Small intestine (tissue), 4 donors: Measurements from ENCODE around the gene GKAP1. TPM values are rescaled to one million over a fixed set of nuclear protein-coding genes. Genes with fewer than 3 reads are reported as not detected.

ENCODE experiments used
- polyA plus RNA-seq, 4 donors: library from polyadenylated mRNA; stranded (reverse) in 3 of 4; unstranded in 1 of 4; fragments of 200-250 nt in 3 of 4; fragments of 120-200 nt in 1 of 4; gene quantifications; one replicate each; pipeline versions ENCODE4 v1.2.1 to v1.2.3, GENCODE V29; 2013
- donor health status: healthy with polysubstance abuse.
- donor health status: Bipolar disorder and iron deficiency.
- donor health status: healthy.

Gene GKAP1
- polyA plus RNA-seq, 4 donors, result 4.3 to 14.0 (median 7.8) TPM

Other genes with a start within 250 kb of the GKAP1 start
- 10 to 100 TPM; 13.0 to 73.4 (median 30.8) TPM for gene IDNK, start 194.6 kb downstream of the GKAP1 start, polyA plus RNA-seq
- 10 to 100 TPM; 40.3 to 71.6 (median 44.1) TPM for gene UBQLN1, start 109.8 kb downstream of the GKAP1 start, polyA plus RNA-seq
- 1 to 10 TPM in 3 of 4 donors, under 1 TPM in 1; 0.27 to 7.2 (median 1.3) TPM for gene KIF27, start 103.7 kb upstream of the GKAP1 start, polyA plus RNA-seq
- gene HNRNPK, start 162.4 kb upstream of the GKAP1 start, polyA plus RNA-seq, result 100 to 1,000 TPM; 257 to 535 (median 313) TPM
- 10 to 100 TPM in 1 of 4 donors, 1 to 10 TPM in 3; 3.2 to 12.9 (median 5.9) TPM for gene RMI1, start 163.0 kb upstream of the GKAP1 start, polyA plus RNA-seq